ENCODE results near the gene CLASP1. TPM values are rescaled to one million over a fixed set of nuclear protein-coding genes. Genes with fewer than 3 reads are reported as not detected.
"Not testable (repeated sequence)": the region's sequence is repeated elsewhere in the genome, so short reads cannot be mapped to it uniquely, and the experiment has no call there.

Gene CLASP1
- total and polyA plus RNA-seq, 5 donors: 19.1 to 62.4 (median 60.7) TPM

GRCh38 chr2:121349721-121350401 is 299.4 kb downstream of the CLASP1 start:
- no peak for DNase-seq
- no peaks in the 10 kb centered on the region for H3K9me3 ChIP-seq (ENCODE audit: control insufficient read depth, low read length)
- intact Hi-C loops (cut with DNase I): loop anchor here in 2 of 4 donors (10.0 kb wide), 2 partner anchors 225 to 255 kb away; no protein-coding TSS in a partner anchor
- WGBS: 76% methylated on average over 4 of the region's 4 CpGs
- no peaks in the 10 kb centered on the region for H3K27me3 ChIP-seq (ENCODE audit: control insufficient read depth, insufficient read depth)
- no peak for ATAC-seq
- no peak overlapping the region for H3K4me3 ChIP-seq (ENCODE audit: low read length)
- peaks cover 6% of the 10 kb centered on the region for H3K4me1 ChIP-seq (ENCODE audit: control insufficient read depth, insufficient read depth, low read length)
- peak overlapping the region; percentile 61 for H3K27ac ChIP-seq (ENCODE audit: low read length)

GRCh38 chr2:121348128-121348740 is 301.0 kb downstream of the CLASP1 start:
- Histone ChIP-seq H3K9me3 (ENCODE audit: control insufficient read depth, low read length) (no peaks in the 10 kb centered on the region), H3K27me3 (ENCODE audit: control insufficient read depth, insufficient read depth) (no peaks in the 10 kb centered on the region), H3K4me3 (ENCODE audit: low read length) (no peak overlapping the region), H3K4me1 (ENCODE audit: control insufficient read depth, insufficient read depth, low read length) (peaks cover 6% of the 10 kb centered on the region), H3K27ac (ENCODE audit: low read length) (no peak overlapping the region)
- intact Hi-C loops (cut with DNase I): loop anchor here in 1 of 4 donors (10.0 kb wide), 1 partner anchor 223 kb away; no protein-coding TSS in a partner anchor
- 94% methylated on average over 15 of the region's 15 CpGs for WGBS
- ATAC-seq (no peak), DNase-seq (no peak)

- H3K27ac ChIP-seq (ENCODE audit: low read length): no peak overlapping the region
- ATAC-seq: no peak
These were observed 302.4 kb downstream of the CLASP1 start for GRCh38 chr2:121346859-121347258.

GRCh38 chr2:121346407-121346806 is 302.9 kb downstream of the CLASP1 start:
- H3K27me3 ChIP-seq (ENCODE audit: control insufficient read depth, insufficient read depth): no peaks in the 10 kb centered on the region
- intact Hi-C loops (cut with DNase I): loop anchor here in 1 of 4 donors (10.0 kb wide), 1 partner anchor 222 kb away; no protein-coding TSS in a partner anchor
- H3K9me3 ChIP-seq (ENCODE audit: control insufficient read depth, low read length): no peaks in the 10 kb centered on the region
- ATAC-seq (no peak), DNase-seq (no peak)
- H3K4me1 ChIP-seq (ENCODE audit: control insufficient read depth, insufficient read depth, low read length): peaks cover 6% of the 10 kb centered on the region
- 91% methylated on average over 6 of the region's 6 CpGs for WGBS
- H3K4me3 ChIP-seq (ENCODE audit: low read length): no peak overlapping the region
- no peak overlapping the region for H3K27ac ChIP-seq (ENCODE audit: low read length)

More at GRCh38 chr2:121346859-121347258, 302.4 kb downstream of the CLASP1 start:
- H3K9me3 ChIP-seq (ENCODE audit: control insufficient read depth, low read length): no peaks in the 10 kb centered on the region
- no peaks in the 10 kb centered on the region for H3K27me3 ChIP-seq (ENCODE audit: control insufficient read depth, insufficient read depth)
- no peak for DNase-seq
- intact Hi-C loops (cut with DNase I): loop anchor here in 1 of 4 donors (10.0 kb wide), 1 partner anchor 222 kb away; no protein-coding TSS in a partner anchor
- peaks cover 6% of the 10 kb centered on the region for H3K4me1 ChIP-seq (ENCODE audit: control insufficient read depth, insufficient read depth, low read length)
- H3K4me3 ChIP-seq (ENCODE audit: low read length): no peak overlapping the region
- WGBS: 88% methylated on average over 8 of the region's 8 CpGs

- WGBS: 68% methylated on average over 3 of the region's 3 CpGs
- ATAC-seq: peak; percentile 38 to 59
- Histone ChIP-seq H3K27me3 (ENCODE audit: control insufficient read depth, insufficient read depth) (no peaks in the 10 kb centered on the region), H3K9me3 (ENCODE audit: control insufficient read depth, low read length) (no peaks in the 10 kb centered on the region), H3K27ac (ENCODE audit: low read length) (no peak overlapping the region), H3K4me1 (ENCODE audit: control insufficient read depth, insufficient read depth, low read length) (peaks cover 6% of the 10 kb centered on the region), H3K4me3 (ENCODE audit: low read length) (no peak overlapping the region)
- intact Hi-C loops (cut with DNase I): loop anchor here in 1 of 4 donors (10.0 kb wide), 1 partner anchor 221 kb away; no protein-coding TSS in a partner anchor
- no peak for DNase-seq
These were observed 303.4 kb downstream of the CLASP1 start for GRCh38 chr2:121345887-121346286.

- 96% methylated on average over 6 of the region's 6 CpGs for WGBS
- Histone ChIP-seq H3K27ac (ENCODE audit: low read length) (no peak overlapping the region), H3K27me3 (ENCODE audit: control insufficient read depth, insufficient read depth) (no peaks in the 10 kb centered on the region), H3K4me3 (ENCODE audit: low read length) (no peak overlapping the region), H3K9me3 (ENCODE audit: control insufficient read depth, low read length) (no peaks in the 10 kb centered on the region), H3K4me1 (ENCODE audit: control insufficient read depth, insufficient read depth, low read length) (peaks cover 2% of the 10 kb centered on the region)
- ATAC-seq (no peak), DNase-seq (no peak)
- intact Hi-C loops (cut with DNase I): loop anchor here in 1 of 4 donors (10.0 kb wide), 1 partner anchor 220 kb away; no protein-coding TSS in a partner anchor
These were observed 304.2 kb downstream of the CLASP1 start for GRCh38 chr2:121345101-121345500.

GRCh38 chr2:121343828-121344399 is 305.3 kb downstream of the CLASP1 start:
- not testable (repeated sequence) for H3K4me3 ChIP-seq (ENCODE audit: low read length); H3K4me1 ChIP-seq (ENCODE audit: control insufficient read depth, insufficient read depth, low read length); DNase-seq; H3K27ac ChIP-seq (ENCODE audit: low read length); ATAC-seq; H3K27me3 ChIP-seq (ENCODE audit: control insufficient read depth, insufficient read depth); H3K9me3 ChIP-seq (ENCODE audit: control insufficient read depth, low read length)
- intact Hi-C loops (cut with DNase I): loop anchor here in 1 of 4 donors (10.0 kb wide), 1 partner anchor 219 kb away; no protein-coding TSS in a partner anchor
- 90% methylated on average over 12 of the region's 12 CpGs for WGBS

- intact Hi-C loops (cut with DNase I): loop anchor here in 1 of 4 donors (10.0 kb wide), 1 partner anchor 218 kb away; no protein-coding TSS in a partner anchor
- WGBS: 86% methylated on average over 2 of the region's 2 CpGs
- ATAC-seq: no peak
- Histone ChIP-seq H3K4me3 (ENCODE audit: low read length) (no peak overlapping the region), H3K27me3 (ENCODE audit: control insufficient read depth, insufficient read depth) (no peaks in the 10 kb centered on the region), H3K4me1 (ENCODE audit: control insufficient read depth, insufficient read depth, low read length) (peaks cover 2% of the 10 kb centered on the region), H3K27ac (ENCODE audit: low read length) (no peak overlapping the region), H3K9me3 (ENCODE audit: control insufficient read depth, low read length) (no peaks in the 10 kb centered on the region)
- no peak for DNase-seq
These were observed 306.1 kb downstream of the CLASP1 start for GRCh38 chr2:121343191-121343590.

- H3K4me3 ChIP-seq (ENCODE audit: low read length): no peak overlapping the region
- H3K9me3 ChIP-seq (ENCODE audit: control insufficient read depth, low read length): no peaks in the 10 kb centered on the region
- ATAC-seq: no peak
- H3K4me1 ChIP-seq (ENCODE audit: control insufficient read depth, insufficient read depth, low read length): peaks cover 2% of the 10 kb centered on the region
- intact Hi-C loops (cut with DNase I): loop anchor here in 1 of 4 donors (10.0 kb wide), 1 partner anchor 218 kb away; no protein-coding TSS in a partner anchor
- no peak for DNase-seq
- WGBS: 79% methylated on average over 5 of the region's 5 CpGs
- H3K27me3 ChIP-seq (ENCODE audit: control insufficient read depth, insufficient read depth): no peaks in the 10 kb centered on the region
- H3K27ac ChIP-seq (ENCODE audit: low read length): no peak overlapping the region
These were observed 306.5 kb downstream of the CLASP1 start for GRCh38 chr2:121342751-121343150.

- ATAC-seq (no peak), DNase-seq (no peak)
- Histone ChIP-seq H3K9me3 (ENCODE audit: control insufficient read depth, low read length) (no peaks in the 10 kb centered on the region), H3K27ac (ENCODE audit: low read length) (no peak overlapping the region), H3K4me1 (ENCODE audit: control insufficient read depth, insufficient read depth, low read length) (peaks cover 2% of the 10 kb centered on the region), H3K27me3 (ENCODE audit: control insufficient read depth, insufficient read depth) (no peaks in the 10 kb centered on the region), H3K4me3 (ENCODE audit: low read length) (no peak overlapping the region)
- intact Hi-C loops (cut with DNase I): loop anchor here in 1 of 4 donors (10.0 kb wide), 1 partner anchor 216 kb away; no protein-coding TSS in a partner anchor
- WGBS: 92% methylated on average over 4 of the region's 4 CpGs
These were observed 308.3 kb downstream of the CLASP1 start for GRCh38 chr2:121340926-121341325.

GRCh38 chr2:121338281-121338680 is 311.0 kb downstream of the CLASP1 start:
- H3K9me3 ChIP-seq (ENCODE audit: control insufficient read depth, low read length): no peaks in the 10 kb centered on the region
- 85% methylated on average over 20 of the region's 20 CpGs for WGBS
- H3K4me1 ChIP-seq (ENCODE audit: control insufficient read depth, insufficient read depth, low read length): no peaks in the 10 kb centered on the region
- DNase-seq (no peak), ATAC-seq (no peak)
- no peak overlapping the region for H3K27ac ChIP-seq (ENCODE audit: low read length)
- intact Hi-C loops (cut with DNase I): no loop called here
- H3K4me3 ChIP-seq (ENCODE audit: low read length): no peak overlapping the region
- H3K27me3 ChIP-seq (ENCODE audit: control insufficient read depth, insufficient read depth): no peaks in the 10 kb centered on the region

Measured in right cardiac atrium (tissue), 5 donors.